Activated CD8-positive, alpha-beta memory T cell treated with anti-CD3 and anti-CD28 coated beads for 36 hours (primary cell): ENCODE results near the gene THAP2. TPM values are rescaled to one million over a fixed set of nuclear protein-coding genes. Genes with fewer than 3 reads are reported as not detected.

Experiments used
- CTCF ChIA-PET: fragments of 350-600 bp; sonication (Branson Sonifier 250); formaldehyde crosslinking; loops from one replicate; lab custom pipeline; 2021; ENCODE audit warnings: antibody characterized with exemption; lab: Charles Lee
- POLR2A ChIA-PET: fragments of 350-600 bp; sonication (Branson Sonifier 250); formaldehyde crosslinking; loops from one replicate; lab custom pipeline; 2021; ENCODE audit warnings: antibody characterized with exemption; lab: Charles Lee
- total RNA-seq, 2 experiments: library from RNA; stranded (reverse); gene quantifications; one replicate each; pipeline ENCODE4 v1.2.3, GENCODE V29; 2021

The THAP2 gene
- 1 to 10 TPM; 7.1 to 8.7 TPM for total RNA-seq

DNA sequence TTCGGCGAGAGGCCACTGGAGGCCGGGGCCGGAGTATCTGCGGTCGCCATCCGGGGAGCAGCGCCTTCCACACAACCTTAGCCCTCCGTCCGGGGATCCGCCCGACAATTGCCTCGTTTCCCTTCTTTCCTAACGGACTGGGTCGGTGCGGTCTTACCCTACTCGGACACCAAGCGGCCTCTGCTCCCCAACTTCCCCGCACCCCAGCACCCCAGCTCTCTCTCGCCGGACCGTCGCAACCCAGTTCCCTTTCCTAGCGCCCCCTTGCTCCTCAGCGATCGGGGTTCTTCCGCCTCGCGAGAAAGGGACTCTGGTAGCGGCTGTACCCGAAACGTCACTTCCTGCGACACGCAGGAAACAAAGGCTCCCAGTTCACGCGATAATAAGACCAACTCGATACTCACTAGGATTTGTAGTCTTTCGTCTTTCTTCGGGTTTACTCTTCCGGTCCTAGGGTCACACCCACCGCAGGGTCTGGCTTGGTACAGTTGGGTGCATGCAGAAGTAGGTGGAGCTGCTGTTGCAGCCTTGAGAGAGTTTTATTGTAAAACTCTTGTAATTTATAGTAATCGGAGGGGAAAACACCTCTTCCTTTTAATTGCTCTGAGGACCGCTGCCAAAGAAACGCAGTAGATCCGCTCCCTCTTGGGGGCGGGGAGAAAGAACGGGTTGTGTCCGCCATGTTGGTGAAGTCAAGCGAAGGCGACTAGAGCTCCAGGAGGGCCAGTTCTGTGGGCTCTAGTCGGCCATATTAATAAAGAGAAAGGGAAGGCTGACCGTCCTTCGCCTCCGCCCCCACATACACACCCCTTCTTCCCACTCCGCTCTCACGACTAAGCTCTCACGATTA lies at the start of gene THAP2, which contains the start of gene ZFC3H1:
Gene THAP2 (plus strand): TSS at position 741 of the 850 bp plus-strand sequence. CDS start 209 bp downstream, outside the sequence.
Gene ZFC3H1 (minus strand): TSS at position 288 of the 850 bp plus-strand sequence. CDS start 238 bp downstream, at position 50.
- ChIA-PET CTCF (interaction anchor here (0.8 to 1.3 kb wide), 8 partner anchors 9 to 87 kb away, joined by 3 to 9 read pairs (median 4); partner anchors contain the start of gene TMEM19), POLR2A (interaction anchor here (0.6 to 3.7 kb wide), 12 partner anchors 17 to 183 kb away, joined by 3 to 80 read pairs (median 6); partner anchors contain the start of genes RAB21, TBC1D15 and TMEM19)

DNA sequence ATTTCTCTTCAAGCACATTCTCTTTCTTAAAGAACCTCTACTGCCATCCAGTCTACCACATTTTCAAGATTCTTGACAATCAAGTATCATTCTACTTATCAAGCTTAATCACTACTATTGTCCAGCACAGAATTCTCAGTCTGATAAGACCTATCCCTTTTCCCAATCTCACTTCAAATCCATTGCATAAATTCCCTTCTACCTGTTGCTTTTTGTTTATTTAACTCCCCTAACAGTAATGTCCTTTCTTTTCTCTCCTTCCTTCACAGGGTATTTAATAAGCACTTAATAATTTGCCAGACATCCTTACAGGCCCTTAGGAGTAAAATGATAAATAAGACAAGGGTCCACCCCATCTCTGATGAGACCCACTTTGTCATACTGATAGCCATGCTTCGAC lies 42.2 kb upstream of the THAP2 start:
- POLR2A ChIA-PET = no interaction called here
- CTCF ChIA-PET = no interaction called here

DNA sequence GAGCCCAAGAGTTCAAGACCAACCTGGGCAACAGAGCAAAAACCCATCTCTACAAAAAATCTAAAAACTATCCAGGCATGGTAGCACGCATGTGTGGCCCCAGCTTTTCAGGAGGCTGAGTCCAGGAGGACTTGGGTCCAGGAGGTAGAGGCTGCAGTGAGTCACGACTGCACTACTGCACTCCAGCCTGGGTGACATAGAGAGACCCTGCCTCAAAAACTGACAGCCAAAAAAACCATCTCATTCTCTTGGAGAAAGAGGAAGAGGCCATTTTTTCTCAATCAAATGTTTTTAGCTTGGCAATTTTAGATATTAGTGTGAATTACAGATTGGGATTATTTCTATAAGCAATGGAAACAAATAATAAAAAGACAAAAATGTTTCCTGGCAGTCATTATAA lies 38.6 kb upstream of the THAP2 start:
- ChIA-PET POLR2A (no interaction called here), CTCF (no interaction called here)

DNA sequence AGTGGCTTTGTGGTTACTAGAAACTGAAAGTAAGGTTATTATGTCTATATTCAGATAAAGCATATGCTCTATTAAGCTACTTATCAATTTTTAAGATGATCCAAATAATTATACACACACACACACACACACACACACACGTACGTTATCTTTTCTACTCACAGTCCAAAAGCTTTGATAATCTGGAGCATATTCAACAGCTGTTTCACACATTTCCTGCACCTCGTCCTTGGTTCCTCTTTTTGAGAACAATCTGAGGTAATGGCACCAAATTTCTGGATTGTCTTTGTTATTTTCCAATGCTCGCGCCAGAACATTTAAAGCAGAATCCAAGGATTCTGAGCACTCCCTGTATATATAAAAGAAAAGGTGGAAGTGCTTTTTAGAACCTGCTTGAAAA lies 38.0 kb upstream of the THAP2 start:
- ChIA-PET POLR2A (no interaction called here), CTCF (no interaction called here)

DNA sequence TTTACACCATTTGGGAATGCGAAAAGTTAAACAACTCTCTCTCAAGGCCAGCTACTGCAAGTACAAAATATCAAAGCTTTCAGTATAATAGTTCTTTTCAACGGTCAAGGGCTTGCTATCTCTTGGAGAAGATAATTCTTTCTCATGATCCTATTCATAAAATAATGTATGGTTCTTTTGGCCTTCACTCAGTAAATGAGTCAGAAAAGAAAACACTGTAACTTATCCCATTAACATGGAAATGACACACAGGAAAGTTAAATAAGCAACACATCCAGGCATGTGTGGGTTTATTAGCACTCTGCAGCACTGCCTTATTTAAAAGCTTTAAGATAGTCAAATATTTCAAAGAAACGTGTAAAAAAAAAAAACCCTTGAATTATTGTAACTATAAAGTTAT lies 37.3 kb upstream of the THAP2 start:
- ChIA-PET CTCF (interaction anchor here (1.4 kb wide), 1 partner anchor 10 kb away, joined by 5 read pairs; no protein-coding TSS in a partner anchor), POLR2A (interaction anchor here (0.5 kb wide), 1 partner anchor 35 kb away, joined by 3 read pairs; no protein-coding TSS in a partner anchor)

DNA sequence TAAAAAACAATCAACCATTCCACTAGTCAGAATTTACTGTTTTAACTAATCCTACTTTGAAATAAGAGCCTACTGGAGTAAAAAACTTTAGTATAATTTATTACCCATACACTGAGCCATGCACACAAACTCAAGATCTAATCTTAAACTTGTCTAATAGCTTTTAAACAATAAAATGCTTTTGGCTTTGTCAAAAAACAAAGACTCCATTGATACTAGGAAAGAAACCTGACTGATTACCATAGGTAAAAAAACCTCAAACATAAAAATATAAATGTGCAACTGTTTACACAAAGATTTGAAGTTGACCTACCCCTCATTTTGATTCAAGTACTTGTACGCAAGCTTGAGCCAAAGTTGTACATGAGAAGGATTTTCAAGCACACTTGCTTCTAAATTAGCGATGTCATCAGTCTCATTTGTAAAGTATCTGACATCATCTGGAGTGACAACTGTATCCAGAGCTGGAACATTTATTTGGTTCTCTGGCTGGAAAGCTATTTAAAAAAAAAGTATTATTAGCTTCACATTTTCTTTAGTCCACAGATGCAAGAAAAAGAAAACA lies 36.6 kb upstream of the THAP2 start:
- ChIA-PET CTCF (interaction anchor here (1.4 kb wide), 1 partner anchor 9 kb away, joined by 5 read pairs; no protein-coding TSS in a partner anchor), POLR2A (interaction anchor here (0.5 kb wide), 1 partner anchor 34 kb away, joined by 3 read pairs; no protein-coding TSS in a partner anchor)

DNA sequence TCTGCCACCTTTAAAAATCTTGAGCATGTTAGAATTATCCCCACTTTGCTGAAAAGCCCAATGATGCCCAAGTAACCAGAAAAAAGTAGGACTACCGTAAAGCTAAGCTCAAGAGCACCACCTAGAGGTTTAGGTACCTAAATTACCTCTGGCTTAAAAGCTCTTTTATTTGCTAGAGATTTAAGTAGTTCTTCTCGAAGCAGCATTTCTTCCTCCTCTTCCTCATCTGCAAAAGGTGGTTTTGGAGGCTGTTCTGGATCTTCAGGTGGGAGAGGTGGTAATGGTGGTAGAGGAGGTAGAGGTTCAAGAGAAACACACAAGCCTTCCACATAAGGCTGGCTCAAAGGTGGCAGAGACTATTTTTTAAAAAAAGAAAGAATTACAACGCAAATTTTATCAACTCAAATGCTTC lies 27.4 kb upstream of the THAP2 start:
- ChIA-PET POLR2A (no interaction called here), CTCF (interaction anchor here (0.5 to 1.6 kb wide), 10 partner anchors 9 to 809 kb away, joined by 3 to 5 read pairs (median 4); partner anchors contain the start of genes THAP2 and ZFC3H1)

DNA sequence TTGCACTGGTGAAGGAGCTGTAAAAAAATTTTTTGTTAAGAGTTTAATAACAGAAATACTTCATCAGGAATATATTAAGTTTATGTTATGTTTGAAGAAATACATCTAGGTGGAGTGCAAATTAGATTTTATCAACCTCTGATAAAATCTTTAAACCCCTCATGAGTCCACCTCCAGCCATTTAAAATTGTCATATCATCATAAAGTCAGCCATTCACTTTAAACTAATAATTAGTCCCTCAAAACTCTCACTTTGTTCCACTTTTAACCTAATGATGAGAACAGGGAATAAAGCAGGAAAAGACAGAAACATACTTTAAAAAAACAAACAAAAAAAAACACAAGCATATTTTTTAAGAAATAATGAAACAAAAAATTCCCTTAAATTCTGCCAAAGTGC lies 25.6 kb upstream of the THAP2 start:
- CTCF ChIA-PET = no interaction called here
- POLR2A ChIA-PET = no interaction called here

DNA sequence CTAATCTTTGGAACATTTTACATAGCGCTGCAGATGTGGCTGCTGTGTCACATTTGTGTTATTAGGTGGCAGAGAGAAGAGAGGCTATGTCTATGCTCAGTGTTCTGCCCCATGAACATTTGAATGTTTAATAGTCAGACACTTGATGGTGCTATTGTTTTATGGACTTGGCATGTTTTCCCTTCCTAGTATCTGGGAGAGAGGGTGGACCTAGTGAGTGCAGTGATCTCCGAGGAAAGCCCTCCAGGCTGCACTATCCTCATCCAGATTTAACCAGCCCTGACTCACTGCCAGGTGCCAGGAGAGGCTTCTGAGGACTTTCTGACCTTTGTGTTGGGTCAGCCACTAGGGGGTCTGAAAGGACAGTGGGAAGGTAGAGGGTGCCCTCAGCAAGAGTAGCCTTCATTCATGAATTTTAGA lies 24.8 kb upstream of the THAP2 start:
- POLR2A ChIA-PET = no interaction called here

DNA sequence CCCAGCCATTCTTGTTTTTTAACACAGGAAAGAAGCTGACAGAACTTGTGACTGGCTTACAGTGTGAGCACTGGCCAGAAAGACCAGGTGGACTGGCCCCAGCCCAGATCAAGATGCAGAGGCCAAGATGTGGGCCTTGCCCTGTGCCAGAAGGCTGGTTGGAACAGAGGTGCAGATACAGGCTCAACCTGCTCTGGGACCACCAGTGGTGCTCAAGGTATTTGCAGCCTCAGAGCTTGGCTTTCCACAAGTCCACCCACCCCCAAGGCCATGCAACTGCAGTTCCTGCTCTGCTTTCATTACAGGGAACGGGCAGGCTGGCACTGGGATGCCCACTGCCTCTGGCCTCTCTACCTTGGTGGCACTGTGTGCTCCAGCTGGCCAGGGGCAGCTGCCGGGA lies 23.8 kb upstream of the THAP2 start:
- ChIA-PET CTCF (no interaction called here), POLR2A (interaction anchor here (1.2 kb wide), 1 partner anchor 23 kb away, joined by 5 read pairs; the partner anchor contains the start of gene ZFC3H1)

More for the DNA sequence above, 24.8 kb upstream of the THAP2 start:
- CTCF ChIA-PET = no interaction called here

DNA sequence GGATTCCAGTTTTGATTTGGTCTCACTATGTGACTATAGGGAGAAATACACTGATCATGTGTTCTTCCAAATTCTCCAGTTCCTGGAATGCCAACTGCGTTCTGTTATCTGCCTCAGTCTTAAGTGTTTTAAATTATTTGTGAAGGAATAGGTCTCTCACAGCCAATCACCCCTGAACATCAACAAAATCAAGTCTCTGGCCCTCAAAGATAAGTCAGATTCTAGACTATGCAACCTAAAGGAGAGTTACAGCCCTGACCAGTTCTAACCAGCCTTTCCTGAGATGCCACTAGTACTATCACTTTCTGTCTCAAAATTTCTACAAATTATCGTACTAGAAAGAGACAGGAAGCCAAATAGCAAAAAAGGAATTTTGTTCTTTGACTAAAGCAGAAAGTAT lies 22.7 kb upstream of the THAP2 start:
- ChIA-PET CTCF (no interaction called here), POLR2A (no interaction called here)

DNA sequence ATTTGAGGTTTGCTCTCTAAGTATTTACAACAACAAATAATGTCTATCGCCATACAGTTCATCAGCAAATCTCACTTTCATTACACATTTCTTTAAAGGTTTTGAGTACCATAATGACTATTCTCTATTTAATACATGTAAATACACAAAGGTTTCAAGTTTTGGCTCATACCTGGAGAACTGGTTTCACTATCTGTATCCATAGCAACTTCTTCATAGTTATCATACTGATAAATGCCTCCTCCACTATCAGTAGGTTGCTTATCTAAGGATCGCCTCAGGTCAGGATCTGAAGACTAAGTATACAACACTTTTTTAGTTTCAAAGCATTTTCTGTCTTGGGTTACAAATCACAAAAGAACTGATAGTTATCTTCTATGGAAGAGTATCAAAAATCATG lies 21.8 kb upstream of the THAP2 start:
- POLR2A ChIA-PET = interaction anchor here (1.0 kb wide), 1 partner anchor 21 kb away, joined by 8 read pairs; the partner anchor contains the start of genes THAP2 and ZFC3H1
- CTCF ChIA-PET = no interaction called here

DNA sequence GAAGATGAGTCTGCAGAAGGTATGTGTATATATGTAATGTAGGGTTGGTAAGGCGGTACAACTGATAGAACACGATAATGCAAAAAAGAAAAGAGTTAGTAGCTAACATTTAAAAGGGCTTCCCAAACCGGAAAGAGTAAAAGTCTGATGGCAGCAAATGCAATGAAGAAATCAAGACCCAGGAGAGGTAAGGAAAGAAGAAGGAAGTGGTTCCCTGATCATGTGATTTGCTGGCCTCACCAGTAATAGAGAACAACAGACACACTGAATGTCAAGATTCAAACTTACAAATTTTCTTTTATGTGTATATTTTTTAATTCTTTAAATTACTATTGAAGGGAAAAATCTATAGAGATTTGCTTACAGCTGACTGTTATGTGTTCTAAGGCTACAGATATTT lies 18.8 kb upstream of the THAP2 start:
- CTCF ChIA-PET = no interaction called here
- POLR2A ChIA-PET = interaction anchor here (0.6 kb wide), 1 partner anchor 17 kb away, joined by 10 read pairs; no protein-coding TSS in a partner anchor

DNA sequence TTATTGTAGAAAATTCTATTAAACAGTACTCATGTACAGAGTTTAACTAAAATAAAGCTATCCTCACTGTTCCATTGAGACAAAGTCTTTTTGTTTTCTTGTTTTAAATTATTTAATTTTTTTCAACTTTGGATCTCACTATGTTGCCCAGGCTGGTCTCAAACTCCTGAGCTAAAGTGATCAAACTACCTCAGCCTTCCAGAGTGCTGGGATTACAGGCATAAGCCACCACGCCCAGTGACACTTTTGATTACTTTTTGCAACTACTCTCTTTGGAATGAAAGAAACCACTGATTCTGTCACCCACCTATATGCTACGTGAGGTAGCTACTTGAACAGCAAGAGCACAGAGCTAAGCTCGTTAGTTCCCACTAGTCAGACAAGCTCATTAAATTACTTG lies 17.6 kb upstream of the THAP2 start:
- ChIA-PET CTCF (interaction anchor here (1.2 kb wide), 1 partner anchor 10 kb away, joined by 4 read pairs; no protein-coding TSS in a partner anchor), POLR2A (interaction anchor here (0.6 to 1.4 kb wide), 3 partner anchors 16 to 1363 kb away, joined by 3 to 9 read pairs (median 4); no protein-coding TSS in a partner anchor)

DNA sequence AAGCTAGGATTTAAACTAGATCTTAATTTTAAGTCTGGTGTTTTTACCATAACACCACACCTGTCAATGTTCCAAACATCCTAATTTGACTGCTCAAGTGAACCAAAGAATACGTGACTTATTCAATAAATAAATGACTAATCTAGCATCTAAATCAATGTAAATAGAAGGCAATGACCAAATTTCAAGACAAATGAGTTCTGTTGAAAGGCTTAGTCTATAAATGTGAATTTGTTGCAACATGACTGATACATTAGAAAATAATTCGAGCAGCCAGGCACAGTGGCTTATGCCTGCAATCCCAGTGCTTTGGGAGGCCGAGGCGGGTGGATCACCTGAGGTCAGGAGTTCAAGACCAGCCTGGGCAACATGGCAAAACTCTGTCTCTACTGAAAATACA lies 15.6 kb upstream of the THAP2 start:
- CTCF ChIA-PET = no interaction called here
- POLR2A ChIA-PET = no interaction called here

DNA sequence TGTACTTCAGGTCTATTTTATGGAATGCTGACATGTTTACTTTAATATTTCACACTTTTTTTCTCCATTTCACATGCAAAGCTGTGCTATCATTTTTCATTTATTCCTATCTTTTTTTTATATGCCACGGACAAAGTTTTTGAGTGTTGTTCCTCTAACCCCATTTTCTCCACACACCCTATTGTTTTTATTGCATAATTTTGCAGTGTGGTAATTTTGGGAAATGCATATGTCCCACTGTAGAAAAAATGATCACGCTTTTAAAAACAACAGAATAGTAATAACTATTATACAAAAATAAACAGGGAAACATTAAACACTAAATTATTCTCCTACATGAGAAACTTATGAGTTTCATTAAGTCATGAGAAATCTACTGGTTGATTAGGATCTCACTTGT lies 14.7 kb upstream of the THAP2 start:
- POLR2A ChIA-PET = no interaction called here
- CTCF ChIA-PET = interaction anchor here (1.4 kb wide), 1 partner anchor 13 kb away, joined by 4 read pairs; no protein-coding TSS in a partner anchor

DNA sequence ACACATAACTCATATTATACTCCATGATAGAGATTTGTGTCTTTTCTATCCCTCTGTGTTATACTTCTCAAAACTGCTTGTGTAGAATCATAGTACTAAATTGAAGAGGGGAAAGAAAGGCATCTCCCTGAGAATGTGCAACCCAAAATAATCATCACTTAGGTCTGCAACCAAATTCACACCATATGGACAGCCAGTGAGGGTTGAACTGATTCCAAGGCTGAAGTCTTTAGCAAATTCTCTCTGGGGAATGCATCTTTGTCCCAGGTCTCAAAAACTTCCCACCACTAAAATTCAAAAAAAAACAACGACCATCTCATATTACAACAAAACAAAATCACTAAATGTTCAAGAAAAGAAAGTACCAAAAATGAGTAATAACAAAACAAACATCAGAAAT lies 11.4 kb upstream of the THAP2 start:
- ChIA-PET POLR2A (no interaction called here), CTCF (no interaction called here)

DNA sequence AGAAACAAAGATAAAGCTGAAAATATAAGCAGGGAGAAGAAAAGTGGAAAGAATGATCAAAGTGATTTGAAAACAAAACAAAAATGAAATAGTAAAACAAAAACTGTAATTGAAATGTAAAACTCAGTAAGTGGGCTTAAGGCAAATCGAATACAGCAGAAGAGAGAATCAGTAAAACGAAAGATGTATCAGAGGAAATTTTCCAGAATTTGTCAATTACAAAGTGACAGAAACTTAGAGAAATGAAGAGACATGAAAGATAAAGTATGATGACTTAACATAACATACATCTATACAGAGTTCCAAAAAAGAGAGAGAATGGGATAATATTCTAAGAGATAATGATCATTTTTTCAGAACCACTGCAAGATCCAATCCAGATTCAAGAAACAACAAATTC lies 11.0 kb upstream of the THAP2 start:
- POLR2A ChIA-PET = no interaction called here
- CTCF ChIA-PET = no interaction called here

DNA sequence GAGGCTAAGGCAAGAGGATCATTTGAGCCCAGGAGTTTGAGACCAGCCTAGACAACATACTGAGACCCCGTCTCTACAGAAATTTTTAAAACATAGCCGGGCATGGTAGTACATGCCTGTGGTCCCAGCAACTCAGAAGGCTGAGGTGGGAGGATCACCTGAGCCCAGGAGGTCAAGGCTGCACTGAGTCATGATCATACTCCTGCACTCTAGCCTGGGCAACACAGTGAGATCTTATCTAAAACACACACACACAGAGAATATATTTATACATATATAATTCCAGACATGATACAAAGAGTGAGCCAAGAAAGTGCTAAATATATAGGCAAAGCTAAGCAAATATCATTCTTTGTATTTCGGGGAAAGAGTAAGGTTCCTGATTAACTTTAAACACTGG lies 9.9 kb upstream of the THAP2 start:
- ChIA-PET POLR2A (no interaction called here), CTCF (no interaction called here)

DNA sequence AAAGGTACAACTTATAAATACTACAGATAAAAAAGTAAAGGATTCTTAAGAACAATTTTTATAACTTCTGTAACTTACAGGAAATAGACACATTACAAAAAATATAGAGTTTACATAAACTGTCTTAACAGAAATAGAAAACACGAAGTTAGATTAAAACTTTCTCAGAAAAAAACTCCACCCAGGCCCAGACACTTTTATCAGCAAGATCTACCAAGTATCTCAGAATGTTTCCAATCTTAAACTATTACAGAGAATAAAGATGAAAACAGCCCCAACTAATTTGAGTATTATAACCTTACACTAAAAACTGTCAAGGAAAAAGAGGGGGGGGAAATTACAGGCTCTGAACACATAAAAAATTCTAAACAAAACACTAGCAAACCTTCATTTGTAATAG lies 8.6 kb upstream of the THAP2 start:
- ChIA-PET POLR2A (no interaction called here), CTCF (no interaction called here)
